ENCODE measurements around the gene ATXN7L3. TPM values are rescaled to one million over a fixed set of nuclear protein-coding genes. Genes with fewer than 3 reads are reported as not detected.
A peak's percentile ranks its signal among the peaks of the same experiment; 100 is the strongest.

ATXN7L3 gene
- polyA plus RNA-seq, 2 of the 4 experiments (the other 2 are of a cell fraction) = 60.5 to 72.7 TPM

GRCh38 chr17:44167181-44167861 is 32.4 kb downstream of the ATXN7L3 start:
- TF ChIP-seq BHLHE40 (IDR thresholded peaks at IDR 0.05; ENCODE audit: low read depth, low read length) = no peak
- no peak for TF ChIP-seq CEBPB (IDR thresholded peaks at IDR 0.05)
- TF ChIP-seq MAX (IDR thresholded peaks at IDR 0.05) = no peak
- no peak for TF ChIP-seq MAZ (IDR thresholded peaks at IDR 0.05; ENCODE audit: borderline replicate concordance, low read depth, low read length)
- TF ChIP-seq RARB (CRISPR knock-in tag; IDR thresholded peaks at IDR 0.05) = no peak
- no peak for TF ChIP-seq TFCP2L1 (CRISPR knock-in tag; IDR thresholded peaks at IDR 0.05)
- TF ChIP-seq HOXB5 (CRISPR knock-in tag; IDR thresholded peaks at IDR 0.05) = no peak
- no peak for TF ChIP-seq CBX8 (IDR thresholded peaks at IDR 0.05)
- no peak for TF ChIP-seq POLR2AphosphoS2 (conservative IDR thresholded peaks at IDR 0.05; ENCODE audit: low read length)
- TF ChIP-seq HOXB13 (CRISPR knock-in tag; IDR thresholded peaks at IDR 0.05; ENCODE audit: low read depth) = no peak
- no peak for TF ChIP-seq FOXS1 (CRISPR knock-in tag; IDR thresholded peaks at IDR 0.05)
- TF ChIP-seq SREBF2 (IDR thresholded peaks at IDR 0.05) = no peak
- TF ChIP-seq POLR2A (IDR thresholded peaks at IDR 0.05; ENCODE audit: low read length) = no peak
- no peaks in the 10 kb centered on the region for H3K9me3 ChIP-seq
- peak in 1 of 2 experiments; percentile 1; a peak in 1 of 6 replicates for ATAC-seq
- no peak overlapping the region for H3K4me2 ChIP-seq
- DNase-seq (ENCODE audit: low read depth in 1 of 2, low spot score in 1 of 2) = no peak
- ChIA-PET CTCF (interaction anchor here (1.0 to 12.8 kb wide), 15 partner anchors 10 to 287 kb away, joined by 3 to 159 read pairs (median 14); partner anchors contain the start of genes HDAC5, HROB, PPY and TMUB2), POLR2A (interaction anchor here (0.6 to 1.2 kb wide), 3 partner anchors 44 to 192 kb away, joined by 3 to 6 read pairs (median 4); partner anchors contain the start of gene HDAC5)
- no peak for FAIRE-seq
- 82% methylated on average over 7 of the region's 7 CpGs for WGBS (ENCODE audit: missing lambda C conversion rate)
- no peak overlapping the region for H3K27ac ChIP-seq
- no peak overlapping the region for H3K4me3 ChIP-seq
- H3K4me1 ChIP-seq = peaks cover 16% of the 10 kb centered on the region

GRCh38 chr17:44164476-44164875 is 35.2 kb downstream of the ATXN7L3 start:
- no peak overlapping the region for H3K4me3 ChIP-seq
- POLR2A ChIA-PET = no interaction called here
- ATAC-seq = no peak
- DNase-seq (ENCODE audit: low read depth in 1 of 2, low spot score in 1 of 2) = no peak
- WGBS (ENCODE audit: missing lambda C conversion rate) = 100% methylated on average over 1 of the region's 1 CpG
- no peak overlapping the region for H3K27ac ChIP-seq
- TF ChIP-seq MAFK (IDR thresholded peaks at IDR 0.05; ENCODE audit: partially characterized antibody) (peak; percentile 72), RAD21 (conservative IDR thresholded peaks at IDR 0.05 in 1 of 2, IDR thresholded peaks at IDR 0.05 in 1 of 2) (no peak)
- H3K9me3 ChIP-seq = no peaks in the 10 kb centered on the region
- FAIRE-seq = no peak
- CTCF ChIA-PET = interaction anchor here (1.8 to 12.8 kb wide), 2 partner anchors 19 to 81 kb away, joined by 5 to 159 read pairs; partner anchors contain the start of gene HROB
- H3K4me1 ChIP-seq = peaks cover 7% of the 10 kb centered on the region; the same call in 1 of the 3 replicates
- no peak overlapping the region for H3K4me2 ChIP-seq

- Histone ChIP-seq H3K4me3 (no peak overlapping the region), H3K4me2 (no peak overlapping the region), H3K4me1 (no peaks in the 10 kb centered on the region), H3K27ac (no peak overlapping the region), H3K9me3 (no peaks in the 10 kb centered on the region)
- peak; percentile 78 for TF ChIP-seq MAFK (IDR thresholded peaks at IDR 0.05; ENCODE audit: partially characterized antibody)
- TF ChIP-seq RARB (CRISPR knock-in tag; IDR thresholded peaks at IDR 0.05) = no peak
- no peak for TF ChIP-seq TP53 (CRISPR knock-in tag; IDR thresholded peaks at IDR 0.05)
- no peak for TF ChIP-seq FOSB (CRISPR knock-in tag; IDR thresholded peaks at IDR 0.05)
- FAIRE-seq = no peak
- CTCF ChIA-PET = interaction anchor here (1.0 to 8.1 kb wide), 10 partner anchors 9 to 191 kb away, joined by 3 to 88 read pairs (median 4); partner anchors contain the start of genes ASB16 and HROB
- POLR2A ChIA-PET = no interaction called here
- no peak for ATAC-seq
- 89% methylated on average over 15 of the region's 15 CpGs for WGBS (ENCODE audit: missing lambda C conversion rate)
- no peak for DNase-seq (ENCODE audit: low read depth in 1 of 2, low spot score in 1 of 2)
Observed at GRCh38 chr17:44159519-44160210, 40.0 kb downstream of the ATXN7L3 start.

- CTCF ChIA-PET = interaction anchor here (1.0 to 8.3 kb wide), 7 partner anchors 14 to 176 kb away, joined by 3 to 88 read pairs (median 6); partner anchors contain the start of genes ASB16 and HROB
- ATAC-seq (no peak; a peak in 3 of 6 replicates), FAIRE-seq (no peak)
Observed at GRCh38 chr17:44155488-44155887, 44.2 kb downstream of the ATXN7L3 start.

More at GRCh38 chr17:44155488-44155887, 44.2 kb downstream of the ATXN7L3 start:
- no peak overlapping the region for H3K4me3 ChIP-seq
- H3K4me2 ChIP-seq = no peak overlapping the region
- TF ChIP-seq POLR2AphosphoS2 (conservative IDR thresholded peaks at IDR 0.05; ENCODE audit: low read length) (peak; percentile 72; the same call in 1 of the 2 replicates), HOXB5 (CRISPR knock-in tag; IDR thresholded peaks at IDR 0.05) (no peak)
- WGBS (ENCODE audit: missing lambda C conversion rate) = 96% methylated on average over 2 of the region's 2 CpGs
- no peak overlapping the region for H3K27ac ChIP-seq
- H3K4me1 ChIP-seq = no peaks in the 10 kb centered on the region
- POLR2A ChIA-PET = no interaction called here
- no peaks in the 10 kb centered on the region for H3K9me3 ChIP-seq
- no peak for DNase-seq (ENCODE audit: low read depth in 1 of 2, low spot score in 1 of 2)
